GM10266 (cell line): ENCODE data around the gene ARNT2.

ENCODE experiments used
- DNase-seq: peaks from one replicate; pipeline ENCODE4 v3.0.0; 2012; ENCODE audit errors: extremely low spot score
- CTCF ChIP-seq: IDR thresholded peaks from 2 replicates; pipeline ENCODE4 v1.5.1; 2012; ENCODE audit warnings: mild to moderate bottlenecking, low read depth; ENCODE audit not compliant: control insufficient read depth, insufficient read depth; ENCODE audit errors: missing control alignments

ARNT2 gene

DNA sequence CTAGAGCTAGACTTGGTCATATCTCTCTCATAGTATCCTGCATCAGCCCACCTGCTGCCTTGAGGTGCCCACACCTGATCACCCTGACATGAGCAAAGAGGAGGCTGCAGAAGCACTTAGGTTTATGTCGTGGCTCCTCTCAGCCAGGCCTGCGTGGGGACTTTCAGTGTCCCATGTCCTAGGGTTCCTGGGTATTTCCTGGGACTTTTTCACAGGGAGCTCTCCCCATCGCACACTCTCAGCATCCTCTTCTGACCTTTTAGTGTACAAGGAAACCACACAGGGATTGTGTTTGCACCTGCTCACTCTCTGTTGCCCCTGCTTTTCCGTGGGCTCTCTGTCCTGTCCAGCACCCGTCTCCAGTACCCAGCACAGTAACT is 61.4 kb downstream of the ARNT2 start:
- TF ChIP-seq CTCF, result no peak
- DNase-seq, result no peak

DNA sequence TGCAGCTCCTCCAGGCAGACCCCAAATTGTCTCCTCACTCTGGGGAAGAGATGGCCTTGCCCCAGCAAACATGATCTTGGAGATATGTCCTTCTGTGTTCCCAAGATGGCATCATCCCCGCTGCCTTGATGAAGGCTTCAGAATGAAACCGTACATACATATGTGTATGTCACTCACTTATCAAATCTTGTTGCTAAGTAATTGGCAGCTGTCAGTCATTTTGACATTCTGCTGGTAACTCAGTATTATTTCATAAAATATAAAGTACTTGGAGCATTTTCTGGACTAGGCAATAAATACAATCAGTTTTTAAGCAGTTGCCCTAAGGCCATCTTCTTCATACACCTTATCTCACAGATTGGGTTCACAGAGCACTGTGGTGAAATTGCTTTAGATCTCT is 62.4 kb downstream of the ARNT2 start:
- no peak for DNase-seq
- TF ChIP-seq CTCF, result no peak

DNA sequence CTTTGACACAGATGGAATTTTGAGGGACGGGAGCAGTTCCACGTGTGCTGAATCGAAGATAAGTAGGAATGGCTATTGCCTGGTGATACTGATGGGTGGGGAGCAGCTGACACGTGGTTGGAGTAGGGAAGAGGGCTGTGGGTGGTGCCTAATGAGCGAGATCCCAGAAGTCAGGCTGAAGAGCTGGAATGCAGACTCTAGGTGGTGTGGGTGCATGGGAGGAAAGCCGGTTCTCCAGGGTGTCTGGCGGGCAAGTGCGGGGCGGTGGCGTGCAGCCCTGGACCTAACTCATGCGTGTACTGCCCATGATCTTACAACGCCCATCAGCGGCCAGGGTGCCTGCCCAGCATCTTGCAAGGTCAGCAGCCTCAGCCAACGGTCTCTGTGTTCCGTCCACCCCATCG is 63.1 kb downstream of the ARNT2 start:
- no peak for TF ChIP-seq CTCF
- no peak for DNase-seq

DNA sequence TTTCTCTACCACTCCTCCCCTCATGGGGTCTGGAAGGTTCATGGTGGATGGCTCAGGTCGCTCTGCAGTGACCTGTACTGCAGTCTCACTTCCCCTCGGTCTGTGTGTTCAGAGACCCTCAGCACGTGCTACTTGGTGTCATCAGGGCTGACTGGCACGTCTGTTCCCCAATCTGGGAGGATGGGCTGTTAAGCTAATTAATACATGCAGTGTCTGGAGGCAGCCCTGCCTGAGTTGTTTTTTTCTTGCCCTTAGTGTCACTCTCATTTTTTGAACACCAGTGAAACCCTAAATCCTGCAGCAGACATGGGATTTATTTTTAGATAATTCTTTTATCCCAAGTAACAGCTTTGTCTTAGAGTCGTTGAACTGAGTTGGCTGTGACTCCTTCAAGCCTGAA is 64.6 kb downstream of the ARNT2 start:
- no peak for DNase-seq

GRCh38 chr15:80471881-80472280 is 67.7 kb downstream of the ARNT2 start:
- no peak for TF ChIP-seq CTCF
- no peak for DNase-seq

More for the DNA sequence above, 64.6 kb downstream of the ARNT2 start:
- no peak for TF ChIP-seq CTCF

- no peak for TF ChIP-seq CTCF
- DNase-seq, result no peak
These were observed 69.4 kb downstream of the ARNT2 start for GRCh38 chr15:80473286-80474223.
